GM10266 (cell line): Measurements from ENCODE around the gene ZFP82.

Experiments used
- DNase-seq: peaks from one replicate; pipeline ENCODE4 v3.0.0; 2012; ENCODE audit errors: extremely low spot score
- TF ChIP-seq, protein P1 (sequence below): IDR thresholded peaks from 2 replicates; pipeline ENCODE4 v1.5.1; 2012; ENCODE audit warnings: mild to moderate bottlenecking, low read depth; ENCODE audit not compliant: control insufficient read depth, insufficient read depth; ENCODE audit errors: missing control alignments

The ZFP82 gene

DNA sequence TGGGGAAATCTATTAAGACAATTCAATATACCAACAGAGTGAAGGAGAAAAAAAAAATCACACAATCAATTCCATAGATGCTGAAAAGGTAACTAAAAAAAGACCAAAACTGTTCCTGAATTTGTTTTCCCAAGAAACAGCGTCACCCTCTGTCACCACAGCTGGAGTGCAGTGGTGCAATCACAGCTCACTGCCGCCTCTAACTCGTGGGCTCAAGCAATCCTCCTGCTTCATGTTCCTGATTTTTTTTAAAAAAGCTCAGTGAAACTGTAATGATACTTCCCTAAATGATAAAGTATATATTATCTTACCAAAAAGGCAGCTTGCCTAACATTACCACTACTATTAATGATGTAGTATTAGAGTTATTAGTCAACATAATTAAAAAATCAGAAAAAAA, 19.9 kb downstream of the ZFP82 start:
- TF ChIP-seq, protein P1, sequence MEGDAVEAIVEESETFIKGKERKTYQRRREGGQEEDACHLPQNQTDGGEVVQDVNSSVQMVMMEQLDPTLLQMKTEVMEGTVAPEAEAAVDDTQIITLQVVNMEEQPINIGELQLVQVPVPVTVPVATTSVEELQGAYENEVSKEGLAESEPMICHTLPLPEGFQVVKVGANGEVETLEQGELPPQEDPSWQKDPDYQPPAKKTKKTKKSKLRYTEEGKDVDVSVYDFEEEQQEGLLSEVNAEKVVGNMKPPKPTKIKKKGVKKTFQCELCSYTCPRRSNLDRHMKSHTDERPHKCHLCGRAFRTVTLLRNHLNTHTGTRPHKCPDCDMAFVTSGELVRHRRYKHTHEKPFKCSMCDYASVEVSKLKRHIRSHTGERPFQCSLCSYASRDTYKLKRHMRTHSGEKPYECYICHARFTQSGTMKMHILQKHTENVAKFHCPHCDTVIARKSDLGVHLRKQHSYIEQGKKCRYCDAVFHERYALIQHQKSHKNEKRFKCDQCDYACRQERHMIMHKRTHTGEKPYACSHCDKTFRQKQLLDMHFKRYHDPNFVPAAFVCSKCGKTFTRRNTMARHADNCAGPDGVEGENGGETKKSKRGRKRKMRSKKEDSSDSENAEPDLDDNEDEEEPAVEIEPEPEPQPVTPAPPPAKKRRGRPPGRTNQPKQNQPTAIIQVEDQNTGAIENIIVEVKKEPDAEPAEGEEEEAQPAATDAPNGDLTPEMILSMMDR: no peak
- DNase-seq: no peak

DNA sequence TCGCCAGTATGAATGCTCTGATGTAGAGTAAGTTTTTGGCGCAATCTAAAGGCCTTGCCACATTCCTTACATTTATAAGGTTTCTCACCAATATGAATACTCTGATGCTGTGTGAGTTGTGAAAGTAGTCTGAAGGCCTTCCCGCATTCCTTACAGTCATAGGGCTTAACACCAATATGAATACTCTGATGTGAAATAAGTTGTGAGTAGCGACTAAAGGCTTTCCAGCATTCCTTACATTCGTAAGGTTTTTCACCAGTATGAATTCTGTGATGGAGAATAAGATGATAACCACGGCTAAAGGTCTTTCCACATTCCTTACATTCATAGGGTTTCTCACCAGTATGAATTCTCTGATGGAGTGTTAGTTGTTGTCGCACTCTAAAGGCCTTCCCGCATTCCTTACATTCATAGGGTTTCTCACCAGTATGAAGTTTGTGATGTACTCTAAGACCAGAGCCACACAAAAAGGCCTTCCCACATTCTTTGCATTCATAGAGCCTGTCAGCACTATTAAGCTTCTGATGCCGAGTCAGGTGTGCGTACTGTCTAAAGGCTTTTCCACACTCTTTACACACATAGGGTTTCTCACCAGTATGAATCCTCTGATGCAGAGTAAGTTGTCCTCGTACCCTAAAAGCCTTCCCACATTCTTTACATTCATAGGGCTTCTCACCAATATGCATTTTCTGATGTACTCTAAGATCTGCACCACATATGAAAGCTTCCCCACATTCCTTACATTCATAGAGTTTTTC, 25.3 kb downstream of the ZFP82 start:
- TF ChIP-seq, protein P1: no peak
- no peak for DNase-seq

DNA sequence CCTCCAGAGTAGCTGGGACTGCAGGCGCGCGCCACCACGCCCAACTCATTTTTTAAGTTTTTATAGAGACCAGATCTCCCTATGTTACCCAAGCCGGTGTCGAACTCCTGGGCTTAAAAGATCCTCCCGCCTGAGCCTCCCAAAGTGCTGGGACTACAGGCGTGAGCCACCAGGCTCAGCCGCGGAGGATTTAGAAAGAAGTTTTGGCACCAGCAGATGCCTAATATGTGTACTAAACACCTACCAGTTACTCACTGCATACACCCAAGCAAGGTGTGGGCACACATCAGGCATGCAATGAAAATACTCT, 39.0 kb downstream of the ZFP82 start:
- TF ChIP-seq, protein P1: no peak
- DNase-seq: no peak

DNA sequence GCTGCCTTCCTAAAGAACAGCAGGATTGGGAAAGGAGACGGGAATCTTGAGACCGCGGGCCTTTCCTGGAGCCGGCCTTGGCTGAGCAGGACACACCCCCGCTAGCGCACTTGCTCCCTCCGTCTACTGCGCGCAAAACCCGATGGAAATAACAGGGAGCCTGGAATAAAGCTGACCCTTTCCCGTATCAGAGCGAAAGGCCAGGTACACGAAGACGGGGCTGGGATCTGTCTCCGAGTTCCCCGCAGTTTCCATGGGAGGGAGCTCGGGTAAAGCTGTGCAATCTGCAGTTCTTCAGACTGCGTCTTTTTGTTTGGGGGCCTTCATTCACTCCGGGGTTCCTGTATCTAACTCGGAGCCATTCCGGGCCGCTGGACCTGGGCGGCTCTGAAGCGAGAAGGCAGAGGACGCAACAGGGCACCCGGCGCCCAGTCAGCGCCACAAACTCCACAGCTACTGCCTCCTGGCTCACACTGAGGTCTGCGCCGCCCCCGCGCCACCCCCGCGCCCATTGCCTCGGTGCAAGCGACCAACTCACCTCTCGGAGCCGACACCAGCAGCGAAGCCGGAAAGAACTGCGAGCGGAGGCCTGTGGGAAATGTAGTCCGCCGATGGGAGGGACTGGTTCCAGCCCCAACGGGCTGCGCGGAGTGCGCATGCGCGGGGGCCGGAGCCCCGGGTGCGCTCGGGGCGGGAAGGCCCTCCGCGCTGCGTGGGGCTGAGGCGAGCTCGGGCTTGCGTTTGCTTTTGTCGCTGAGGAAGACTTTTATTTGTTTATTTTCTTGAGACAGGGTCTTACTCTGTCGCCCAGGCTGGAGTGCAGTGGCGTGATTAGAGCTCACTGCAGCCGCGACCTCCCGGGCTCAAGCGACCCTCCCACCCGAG, 39.6 kb downstream of the ZFP82 start, which contains the start of gene ZFP14:
TSS of gene ZFP14 (minus strand) at position 577 of the 885 bp plus-strand sequence. CDS start 11,309 bp downstream, outside the sequence.
- peak; percentile 97 for DNase-seq
- TF ChIP-seq, protein P1: peak; percentile 36

DNA sequence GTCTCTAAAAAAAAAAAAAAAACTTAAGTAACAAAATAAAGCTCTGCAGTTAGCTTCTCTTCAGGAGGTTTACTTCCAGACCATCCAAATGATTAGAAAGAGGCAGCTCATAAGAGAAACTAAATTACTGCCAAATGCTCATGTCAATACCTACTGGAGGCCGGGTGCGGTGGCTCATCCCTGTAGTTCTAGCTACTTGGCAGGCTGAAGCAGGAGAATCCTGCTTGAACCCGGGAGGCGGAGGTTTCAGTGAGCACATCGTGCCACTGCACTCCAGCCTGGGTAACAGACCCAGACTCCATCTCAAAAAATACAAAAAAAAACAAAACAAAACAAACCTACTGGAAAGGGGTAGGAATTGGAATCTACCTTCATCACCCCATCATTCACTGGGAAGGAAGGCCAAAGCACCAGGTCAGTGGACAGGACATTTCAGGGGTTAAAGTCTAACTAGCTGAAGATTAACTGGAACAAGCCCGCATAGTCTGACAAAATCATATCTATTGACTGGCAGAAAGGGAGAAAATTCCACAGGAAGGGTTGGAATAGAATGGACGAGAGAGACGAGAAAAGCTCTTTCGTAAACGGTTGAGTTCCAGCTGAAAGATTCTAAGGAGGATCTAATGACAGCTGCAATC, 40.8 kb downstream of the ZFP82 start:
- DNase-seq: no peak
- TF ChIP-seq, protein P1: no peak

DNA sequence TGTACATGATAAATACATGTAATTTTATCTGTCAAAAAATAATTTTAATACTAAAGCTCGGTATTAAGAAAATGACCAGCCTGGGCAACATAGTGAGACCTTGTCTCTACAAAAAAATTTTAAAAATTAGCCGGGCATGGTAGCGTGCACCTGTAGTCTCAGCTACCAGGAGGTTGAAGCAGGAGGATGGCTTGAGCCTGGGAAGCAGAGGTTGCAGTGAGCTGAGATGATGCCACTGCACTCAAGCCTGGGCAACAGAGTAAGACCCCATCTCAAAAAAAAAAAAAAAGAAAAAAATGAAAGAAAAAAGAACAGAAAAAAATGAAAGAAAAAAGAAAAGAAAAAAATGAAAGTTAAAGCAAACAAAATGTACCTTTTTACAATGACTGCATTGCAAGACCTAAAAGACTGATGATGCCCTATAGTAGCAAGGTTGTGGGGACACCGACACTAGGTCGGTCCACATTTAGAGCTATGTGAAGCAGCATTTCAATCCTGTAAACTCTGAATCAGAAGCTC, 44.7 kb downstream of the ZFP82 start:
- TF ChIP-seq, protein P1: no peak
- no peak for DNase-seq

DNA sequence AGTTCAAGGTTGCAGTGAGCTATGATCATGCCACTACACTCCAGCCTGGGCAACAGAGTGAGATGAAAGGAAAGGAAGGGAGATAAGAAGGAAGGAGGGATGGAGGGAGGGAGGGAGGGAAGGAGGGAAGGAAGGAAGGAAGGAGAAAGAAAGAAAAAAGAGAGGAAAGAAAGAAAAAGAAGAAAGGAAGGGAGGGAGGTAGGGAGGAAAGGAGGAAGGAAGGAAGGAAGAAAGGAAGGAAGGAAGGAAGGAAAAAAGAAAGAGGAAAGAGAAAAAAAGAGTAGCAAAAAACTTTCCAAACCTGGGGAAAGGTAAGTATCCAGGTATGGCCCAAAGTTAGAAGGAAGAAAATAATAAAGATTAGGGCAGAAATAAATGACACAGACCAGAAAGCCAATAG, 46.6 kb downstream of the ZFP82 start:
- no peak for DNase-seq
- TF ChIP-seq, protein P1: no peak
